HepG2 (cell line): ENCODE measurements around the gene RGS6. TPM values are rescaled to one million over a fixed set of nuclear protein-coding genes. Genes with fewer than 3 reads are reported as not detected.

Source experiments
- ATAC-seq: fragments of 200-7000 bp; cut with Tn5 transposase; 3 replicates; pipeline ENCODE4 v1.9.1; 2020; ENCODE audit warnings: mild to moderate bottlenecking, moderate library complexity
- BruUV-seq: library from RNA; stranded (reverse); fragments of 400-500 nt; replicated peaks from 2 replicates; lab custom pipeline; 2021; lab: Mats Ljungman, UMichigan
- CTCF ChIA-PET: fragments of 300-600 bp; formaldehyde crosslinking; extraction: SDS; loops from one replicate; lab custom pipeline; 2021; ENCODE audit warnings: low total read pairs, inconsistent platforms, low intra/inter-chr PET ratio; lab: Yijun Ruan, JAX
- POLR2A ChIA-PET: fragments of 350-600 bp; sonication (Branson Sonifier 250); formaldehyde crosslinking; loops from one replicate; lab custom pipeline; 2020; ENCODE audit warnings: antibody characterized with exemption, inconsistent platforms; lab: Yijun Ruan, JAX
- DNase-seq: peaks from one replicate; pipeline ENCODE4 v3.0.0-alpha.2; 2015; ENCODE audit warnings: low spot score
- FAIRE-seq: peaks from 3 replicates; lab custom pipeline; 2011; peaks lifted over from hg19 to GRCh38; lab: Jason Lieb, UNC
- H2AFZ ChIP-seq: one replicate; pipeline ENCODE4 v1.6.1; 2011; ENCODE audit warnings: low read length, inconsistent platforms
- H3K27ac ChIP-seq: fragments of 300-600 bp; 3 replicates; pipeline ENCODE4 v1.8.0; 2011; ENCODE audit warnings: mixed run types, mild to moderate bottlenecking, mixed read lengths, low read length, inconsistent platforms; ENCODE audit not compliant: insufficient read depth; ENCODE audit errors: extremely low read length
- H3K27me3 ChIP-seq, 2 experiments: fragments of 200-600 bp in 1 of 2; 2 replicates in 1 of 2; 3 replicates in 1 of 2; pipeline versions ENCODE4 v1.6.0 to v1.8.0; 2011; ENCODE audit warnings: low read length in 2 of 2, mild to moderate bottlenecking in 2 of 2, moderate library complexity in 2 of 2, inconsistent platforms in 1 of 2; ENCODE audit not compliant: insufficient read depth in 2 of 2, control insufficient read depth in 1 of 2
- H3K36me3 ChIP-seq, 2 experiments: fragments of 200-600 bp in 1 of 2; replicated peaks in 1 of 2; 2 replicates in 1 of 2; 3 replicates in 1 of 2; pipeline versions ENCODE4 v1.5.1 to v1.8.0; 2011; ENCODE audit warnings: low read length in 2 of 2, inconsistent platforms in 1 of 2; ENCODE audit not compliant: insufficient read depth in 2 of 2, control insufficient read depth in 1 of 2
- H3K4me1 ChIP-seq: 2 replicates; pipeline ENCODE4 v1.5.1; 2012; ENCODE audit warnings: low read length, inconsistent platforms; ENCODE audit not compliant: insufficient read depth
- H3K4me2 ChIP-seq: 2 replicates; pipeline ENCODE4 v1.6.0; 2011; ENCODE audit warnings: low read depth, low read length, inconsistent platforms
- H3K4me3 ChIP-seq, 3 experiments: fragments of 200-600 bp in 1 of 3; sonication (generic), shearing (Covaris generic) in 1 of 3; replicated peaks in 1 of 3; 2 replicates each; pipeline ENCODE4 v1.5.1; 2011 to 2016; ENCODE audit warnings: low read length in 3 of 3, inconsistent platforms in 2 of 3, low read depth in 2 of 3, mild to moderate bottlenecking in 2 of 3, control low read depth in 1 of 3, mixed read lengths in 1 of 3; ENCODE audit not compliant: insufficient read depth in 1 of 3
- H3K79me2 ChIP-seq: one replicate; pipeline ENCODE4 v1.6.1; 2011; ENCODE audit warnings: low read length, inconsistent platforms; ENCODE audit not compliant: insufficient read depth
- H3K9ac ChIP-seq: 2 replicates; pipeline ENCODE4 v1.6.0; 2011; ENCODE audit warnings: mild to moderate bottlenecking, low read depth, low read length, inconsistent platforms; ENCODE audit not compliant: insufficient read depth
- H3K9me3 ChIP-seq: 2 replicates; pipeline ENCODE4 v1.5.1; 2012; ENCODE audit warnings: mild to moderate bottlenecking, low read length
- H4K20me1 ChIP-seq: 2 replicates; pipeline ENCODE4 v1.6.0; 2011; ENCODE audit warnings: inconsistent platforms, mild to moderate bottlenecking, low read length, moderate library complexity; ENCODE audit not compliant: insufficient read depth
- CENPT ChIP-seq: sonication (generic); formaldehyde crosslinking; IDR thresholded peaks from 2 replicates; pipeline ENCODE4 v1.8.0; 2022; ENCODE audit warnings: low read depth, mild to moderate bottlenecking, moderate library complexity, missing genetic modification reagents
- CENPX ChIP-seq: sonication (generic); formaldehyde crosslinking; IDR thresholded peaks from 2 replicates; pipeline ENCODE4 v1.9.0; 2021; ENCODE audit warnings: mild to moderate bottlenecking, missing genetic modification reagents, moderate library complexity
- CREB1 ChIP-seq, 2 experiments: fragments of 450-650 bp in 1 of 2; IDR thresholded peaks; 2 replicates each; pipeline ENCODE4 v1.6.1; 2016 to 2017; ENCODE audit warnings: control low read depth in 1 of 2, mild to moderate bottlenecking in 1 of 2, missing compliant biosample characterization in 1 of 2, missing genetic modification characterization in 1 of 2
- FOSL1 ChIP-seq: sonication (generic); formaldehyde crosslinking; IDR thresholded peaks from 2 replicates; pipeline ENCODE4 v1.9.0; 2021; ENCODE audit warnings: missing genetic modification reagents, borderline replicate concordance
- FOXA3 ChIP-seq: IDR thresholded peaks from 2 replicates; pipeline ENCODE4 v1.6.1; 2016; ENCODE audit warnings: missing genetic modification reagents, missing compliant biosample characterization
- HDAC6 ChIP-seq: fragments of 200-600 bp; sonication (generic); IDR thresholded peaks from 2 replicates; pipeline ENCODE4 v1.7.0; 2017; ENCODE audit warnings: mild to moderate bottlenecking, antibody characterized with exemption, low read length, low read depth
- HMG20B ChIP-seq: conservative IDR thresholded peaks from 2 replicates; pipeline ENCODE4 v1.6.1; 2016; ENCODE audit warnings: missing genetic modification reagents, missing compliant biosample characterization
- PHF20 ChIP-seq: sonication (generic); formaldehyde crosslinking; IDR thresholded peaks from 2 replicates; pipeline ENCODE4 v1.5.0; 2020; ENCODE audit warnings: mild to moderate bottlenecking, missing genetic modification reagents
- PPARG ChIP-seq: conservative IDR thresholded peaks from 2 replicates; pipeline ENCODE4 v1.6.1; 2016; ENCODE audit warnings: missing biosample characterization, missing genetic modification reagents
- REXO4 ChIP-seq: sonication (generic); formaldehyde crosslinking; IDR thresholded peaks from 2 replicates; pipeline ENCODE4 v1.8.0; 2022; ENCODE audit warnings: missing genetic modification reagents, mild to moderate bottlenecking, borderline replicate concordance
- SALL1 ChIP-seq: sonication (generic); formaldehyde crosslinking; IDR thresholded peaks from 2 replicates; pipeline ENCODE4 v1.8.0; 2022; ENCODE audit warnings: mild to moderate bottlenecking, missing genetic modification reagents
- TFE3 ChIP-seq: IDR thresholded peaks from 2 replicates; pipeline ENCODE4 v1.6.1; 2016
- ZBTB21 ChIP-seq: sonication (generic); formaldehyde crosslinking; IDR thresholded peaks from 2 replicates; pipeline ENCODE4 v1.4.0; 2020; ENCODE audit warnings: missing genetic modification reagents
- ZKSCAN5 ChIP-seq: sonication (generic); formaldehyde crosslinking; IDR thresholded peaks from 2 replicates; pipeline ENCODE4 v1.5.1; 2020; ENCODE audit warnings: mild to moderate bottlenecking, missing genetic modification reagents
- ZNF451 ChIP-seq: sonication (generic); formaldehyde crosslinking; IDR thresholded peaks from 2 replicates; pipeline ENCODE4 v1.5.0; 2020; ENCODE audit warnings: mild to moderate bottlenecking, missing genetic modification reagents
- ZNF577 ChIP-seq: sonication (generic); formaldehyde crosslinking; IDR thresholded peaks from 2 replicates; pipeline ENCODE4 v1.4.0; 2020; ENCODE audit warnings: mild to moderate bottlenecking, low read depth, missing genetic modification reagents, borderline replicate concordance
- ZNF672 ChIP-seq: sonication (generic); formaldehyde crosslinking; IDR thresholded peaks from 2 replicates; pipeline ENCODE4 v1.8.1; 2022; ENCODE audit warnings: missing genetic modification reagents
- ZNF724P ChIP-seq: sonication (generic); formaldehyde crosslinking; IDR thresholded peaks from 2 replicates; pipeline ENCODE4 v1.8.0; 2022; ENCODE audit warnings: missing genetic modification reagents, borderline replicate concordance
- ZNF777 ChIP-seq: sonication (generic); formaldehyde crosslinking; IDR thresholded peaks from 2 replicates; pipeline ENCODE4 v1.4.0; 2020; ENCODE audit warnings: missing genetic modification reagents
- WGBS: methylation state at CpG from one replicate; pipeline ENCODE4 v1.1.6; 2017; ENCODE audit warnings: low lambda C conversion rate; 5-methylcytosine and 5-hydroxymethylcytosine counted together
- in situ Hi-C: cut with HindIII; loops from 2 replicates; pipeline ENCODE4 v1.10.0; 2017; ENCODE audit warnings: low pct_unique_long_range_greater_than_20kb; ENCODE audit not compliant: extremely low pct_ligation_motif_present
- intact Hi-C: fragments of 100-400 bp; cut with micrococcal nuclease; formaldehyde crosslinking; loops from one replicate; pipeline ENCODE4 v1.10.0; 2022; ENCODE audit not compliant: unreplicated experiment
- polyA plus RNA-seq, 8 experiments: library from polyadenylated mRNA; depleted of rRNA in 3 of 8; stranded (reverse) in 7 of 8; unstranded in 1 of 8; fragments of >200 nt; fragmentation: Illumina TruSeq in 4 of 8; extraction: Trizol in 4 of 8; gene quantifications; 2 replicates each; pipeline versions ENCODE4 v1.2.1 to v1.2.3, GENCODE V29; 2011 to 2016; ENCODE audit warnings: low read depth in 4 of 8, missing spikeins in 1 of 8, mixed read lengths in 1 of 8; ENCODE audit not compliant: insufficient read depth in 1 of 8
- total RNA-seq, 5 experiments: library from RNA; depleted of rRNA; stranded (reverse); fragments of >200 nt; fragmentation: Illumina TruSeq; extraction: Trizol; gene quantifications; 2 replicates each; pipeline ENCODE4 v1.2.3, GENCODE V29; 2016; ENCODE audit warnings: low read depth in 1 of 5

RGS6 gene
- total and polyA plus RNA-seq, 2 of the 13 experiments (the other 11 are each of a cell fraction or from before 2014, with no cell fraction given), result not detected

- no peaks in the 10 kb centered on the region for H3K79me2 ChIP-seq
- H3K36me3 ChIP-seq, result no peaks in the 10 kb centered on the region
- H4K20me1 ChIP-seq, result no peaks in the 10 kb centered on the region
- TF ChIP-seq SALL1 (CRISPR knock-in tag) (no peak), ZBTB21 (no peak), FOXA3 (no peak), CREB1 (IDR thresholded peaks at IDR 0.05) (no peak), CREB1 (CRISPR knock-in tag; IDR thresholded peaks at IDR 0.05) (no peak)
- no TSS peak for BruUV-seq
- H3K4me1 ChIP-seq, result no peaks in the 10 kb centered on the region
- intact Hi-C loops (no loop called here), in situ Hi-C loops (no loop called here)
- H3K27me3 ChIP-seq, result no peaks in the 10 kb centered on the region
- no peak for FAIRE-seq
- H3K27ac ChIP-seq, result no peak overlapping the region
- H3K4me2 ChIP-seq, result no peak overlapping the region
- ChIA-PET POLR2A (no interaction called here), CTCF (no interaction called here)
- ATAC-seq, result no peak
- H3K9ac ChIP-seq, result no peak overlapping the region
- H2AFZ ChIP-seq, result no peak overlapping the region
- no peak overlapping the region for H3K4me3 ChIP-seq
- H3K9me3 ChIP-seq, result peaks cover 4% of the 10 kb centered on the region; the same call in 1 of the 2 replicates
- DNase-seq, result no peak
These were observed 436.9 kb downstream of the RGS6 start for GRCh38 chr14:72369106-72369505.

- POLR2A ChIA-PET, result no interaction called here
- Histone ChIP-seq H3K27me3 (no peaks in the 10 kb centered on the region), H3K4me3 (no peak overlapping the region), H3K4me1 (no peaks in the 10 kb centered on the region), H3K4me2 (no peak overlapping the region), H3K79me2 (no peaks in the 10 kb centered on the region), H3K9ac (no peak overlapping the region), H3K9me3 (0 out of 2 replicates have a peak, but pooled peaks cover 15% of the 10 kb centered on the region), H3K36me3 (no peaks in the 10 kb centered on the region), H4K20me1 (no peaks in the 10 kb centered on the region), H3K27ac (no peak overlapping the region), H2AFZ (no peak overlapping the region)
- intact Hi-C loops (no loop called here), in situ Hi-C loops (no loop called here)
- FAIRE-seq (no peak), DNase-seq (no peak), ATAC-seq (no peak)
- WGBS, result 0% methylated on average over 3 of the region's 3 CpGs
- CTCF ChIA-PET, result no interaction called here
- TF ChIP-seq ZNF777 (no peak), ZNF577 (no peak), ZNF672 (no peak), ZNF724P (CRISPR knock-in tag) (no peak), ZKSCAN5 (CRISPR knock-in tag) (no peak), CENPX (no peak), REXO4 (CRISPR knock-in tag) (no peak), ZNF451 (CRISPR knock-in tag) (no peak), HMG20B (CRISPR knock-in tag) (no peak), FOSL1 (no peak), PHF20 (CRISPR knock-in tag) (no peak), HDAC6 (no peak), TFE3 (CRISPR knock-in tag) (no peak), CENPT (CRISPR knock-in tag) (no peak), PPARG (CRISPR knock-in tag) (no peak)
- BruUV-seq, result no TSS peak
These were observed 444.8 kb downstream of the RGS6 start for GRCh38 chr14:72377016-72377415.
